Thoracic aorta (tissue), 2 donors: ENCODE results near the gene SNX5. TPM values are rescaled to one million over a fixed set of nuclear protein-coding genes. Genes with fewer than 3 reads are reported as not detected.

Experiments used
- ATAC-seq: fragments of 150-250 bp; one replicate; pipeline ENCODE4 v1.8.0; 2017; ENCODE audit warnings: low read depth; ENCODE audit not compliant: insufficient number of reproducible peaks, low FRiP score
- DNase-seq: peaks from one replicate; pipeline ENCODE4 v3.0.0-alpha.2; 2020; ENCODE audit warnings: low spot score
- H3K27ac ChIP-seq, 2 donors: fragments of 200-600 bp; sonication (generic); 1 replicate in 1 of 2; 2 replicates in 1 of 2; pipeline ENCODE4 v1.5.1; 2016; ENCODE audit warnings: mild to moderate bottlenecking in 2 of 2, moderate library complexity in 2 of 2
- H3K27me3 ChIP-seq: fragments of 200-600 bp; sonication (generic); replicated peaks from 2 replicates; pipeline ENCODE4 v1.6.0; 2016; ENCODE audit warnings: mild to moderate bottlenecking; ENCODE audit not compliant: insufficient read depth
- H3K36me3 ChIP-seq: fragments of 200-600 bp; sonication (generic); one replicate; pipeline ENCODE4 v1.5.1; 2016
- H3K4me1 ChIP-seq, 2 donors: fragments of 200-600 bp; sonication (generic); 1 replicate in 1 of 2; 2 replicates in 1 of 2; pipeline versions ENCODE4 v1.5.1 to v1.6.0; 2016; ENCODE audit warnings: low read depth in 2 of 2, mild to moderate bottlenecking in 1 of 2; ENCODE audit not compliant: control insufficient read depth in 1 of 2
- H3K4me3 ChIP-seq: fragments of 200-600 bp; sonication (generic); 2 replicates; pipeline ENCODE4 v1.5.1; 2016; ENCODE audit warnings: mild to moderate bottlenecking
- H3K9me3 ChIP-seq: fragments of 200-600 bp; sonication (generic); 2 replicates; pipeline ENCODE4 v1.5.1; 2016
- total RNA-seq, 2 donors: library from RNA; depleted of rRNA; stranded (reverse); fragments of >200 nt; gene quantifications; one replicate each; pipeline versions ENCODE4 v1.1.0 to v1.2.3, GENCODE V29; 2016
- TF ChIP-seq, protein P1 (sequence below): fragments of 200-600 bp; sonication (generic); IDR thresholded peaks from one replicate; pipeline ENCODE4 v1.5.1; 2019; ENCODE audit warnings: antibody characterized with exemption

The SNX5 gene
- total RNA-seq, 2 donors from 2014 or later, result 63.0 to 112 TPM

- H3K27ac ChIP-seq, result peak overlapping the region in 1 of 2 donors; percentile 1
- ATAC-seq (no peak), DNase-seq (no peak)
- no peak overlapping the region for H3K4me3 ChIP-seq
- H3K9me3 ChIP-seq, result no peaks in the 10 kb centered on the region
- H3K27me3 ChIP-seq, result no peaks in the 10 kb centered on the region
- peaks cover 27 to 58% of the 10 kb centered on the region in 2 donors for H3K4me1 ChIP-seq
- peaks cover 13% of the 10 kb centered on the region for H3K36me3 ChIP-seq
- TF ChIP-seq, protein P1, sequence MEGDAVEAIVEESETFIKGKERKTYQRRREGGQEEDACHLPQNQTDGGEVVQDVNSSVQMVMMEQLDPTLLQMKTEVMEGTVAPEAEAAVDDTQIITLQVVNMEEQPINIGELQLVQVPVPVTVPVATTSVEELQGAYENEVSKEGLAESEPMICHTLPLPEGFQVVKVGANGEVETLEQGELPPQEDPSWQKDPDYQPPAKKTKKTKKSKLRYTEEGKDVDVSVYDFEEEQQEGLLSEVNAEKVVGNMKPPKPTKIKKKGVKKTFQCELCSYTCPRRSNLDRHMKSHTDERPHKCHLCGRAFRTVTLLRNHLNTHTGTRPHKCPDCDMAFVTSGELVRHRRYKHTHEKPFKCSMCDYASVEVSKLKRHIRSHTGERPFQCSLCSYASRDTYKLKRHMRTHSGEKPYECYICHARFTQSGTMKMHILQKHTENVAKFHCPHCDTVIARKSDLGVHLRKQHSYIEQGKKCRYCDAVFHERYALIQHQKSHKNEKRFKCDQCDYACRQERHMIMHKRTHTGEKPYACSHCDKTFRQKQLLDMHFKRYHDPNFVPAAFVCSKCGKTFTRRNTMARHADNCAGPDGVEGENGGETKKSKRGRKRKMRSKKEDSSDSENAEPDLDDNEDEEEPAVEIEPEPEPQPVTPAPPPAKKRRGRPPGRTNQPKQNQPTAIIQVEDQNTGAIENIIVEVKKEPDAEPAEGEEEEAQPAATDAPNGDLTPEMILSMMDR, result no peak
These were observed 10.0 kb downstream of the SNX5 start for GRCh38 chr20:17958373-17959256.

DNA sequence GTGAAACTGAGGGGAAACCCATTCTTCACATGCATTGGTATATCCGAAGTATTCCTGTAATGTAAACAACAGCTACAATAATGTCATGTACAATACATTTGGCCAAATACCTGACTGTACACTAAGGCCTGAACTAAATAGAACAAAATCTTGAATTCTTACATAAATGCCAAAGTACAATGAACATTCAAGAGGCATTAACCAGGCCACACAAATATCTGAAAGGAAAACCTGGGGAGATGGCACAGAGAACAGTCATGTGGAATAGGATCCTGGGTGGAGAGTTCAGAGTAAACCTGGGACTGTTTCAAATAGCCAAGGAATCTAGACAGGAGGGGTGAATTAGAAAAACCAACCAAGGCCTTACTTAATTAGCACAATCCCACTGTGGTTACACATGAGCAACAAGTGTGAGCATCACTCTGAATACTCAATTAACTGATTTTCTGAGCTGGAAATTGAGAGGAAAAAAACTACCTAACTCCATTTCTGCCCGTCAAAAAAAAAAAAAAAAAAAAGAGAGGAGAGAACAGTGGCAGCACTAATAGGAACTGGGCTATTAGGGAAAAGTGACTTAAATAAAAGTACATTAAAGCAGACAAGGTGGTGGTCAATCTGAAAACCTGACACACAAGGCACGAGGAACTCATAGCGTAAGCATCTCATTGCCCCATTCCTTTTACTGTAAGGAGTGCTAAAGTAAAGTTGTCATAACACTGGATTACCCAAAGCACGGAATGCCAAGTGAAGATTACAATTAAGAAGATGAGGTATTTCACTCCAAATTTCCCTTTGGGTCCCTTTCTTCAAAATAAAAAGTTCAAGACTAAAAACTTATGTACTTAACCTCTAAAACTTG, 10.9 kb downstream of the SNX5 start:
- H3K36me3 ChIP-seq, result peaks cover 20% of the 10 kb centered on the region
- peak overlapping the region in 1 of 2 donors; percentile 10 for H3K27ac ChIP-seq
- peaks cover 27 to 54% of the 10 kb centered on the region in 2 donors for H3K4me1 ChIP-seq
- TF ChIP-seq, protein P1, result no peak
- no peaks in the 10 kb centered on the region for H3K27me3 ChIP-seq
- H3K9me3 ChIP-seq, result no peaks in the 10 kb centered on the region
- no peak overlapping the region for H3K4me3 ChIP-seq
- ATAC-seq (no peak), DNase-seq (no peak)

DNA sequence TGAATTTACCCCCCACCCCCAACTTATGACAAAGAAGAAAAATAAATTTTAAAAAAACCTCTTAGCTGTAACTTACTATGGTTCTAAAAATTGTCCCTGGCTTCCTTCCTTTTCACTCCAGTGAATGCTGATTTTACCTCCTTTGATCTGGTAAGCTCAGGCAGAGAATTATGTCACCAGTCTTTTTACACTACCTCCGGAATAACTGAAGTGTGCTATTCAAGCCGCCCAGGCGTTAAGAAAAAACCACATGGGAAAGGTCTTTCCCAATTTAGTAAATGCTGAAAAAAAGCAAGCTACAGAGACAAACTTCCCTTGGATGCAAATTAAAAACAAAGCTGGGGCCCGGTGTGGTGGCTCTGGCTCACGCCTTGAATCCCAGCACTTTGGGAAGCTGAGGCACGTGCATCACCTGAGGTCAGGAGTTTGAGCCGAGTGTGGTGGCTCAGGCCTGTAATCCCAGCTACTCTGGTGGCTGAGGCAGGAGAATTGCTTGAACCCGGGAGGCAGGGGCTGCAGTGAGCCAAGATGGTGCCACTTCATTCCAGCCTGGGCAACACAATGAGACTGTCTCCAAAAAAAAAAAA, 12.4 kb downstream of the SNX5 start:
- TF ChIP-seq, protein P1, result no peak
- H3K4me3 ChIP-seq, result no peak overlapping the region
- no peak for DNase-seq
- no peak overlapping the region for H3K27ac ChIP-seq
- no peaks in the 10 kb centered on the region for H3K9me3 ChIP-seq
- ATAC-seq, result no peak
- H3K4me1 ChIP-seq, result peaks cover 22 to 38% of the 10 kb centered on the region in 2 donors
- H3K36me3 ChIP-seq, result peaks cover 29% of the 10 kb centered on the region
- H3K27me3 ChIP-seq, result no peaks in the 10 kb centered on the region

DNA sequence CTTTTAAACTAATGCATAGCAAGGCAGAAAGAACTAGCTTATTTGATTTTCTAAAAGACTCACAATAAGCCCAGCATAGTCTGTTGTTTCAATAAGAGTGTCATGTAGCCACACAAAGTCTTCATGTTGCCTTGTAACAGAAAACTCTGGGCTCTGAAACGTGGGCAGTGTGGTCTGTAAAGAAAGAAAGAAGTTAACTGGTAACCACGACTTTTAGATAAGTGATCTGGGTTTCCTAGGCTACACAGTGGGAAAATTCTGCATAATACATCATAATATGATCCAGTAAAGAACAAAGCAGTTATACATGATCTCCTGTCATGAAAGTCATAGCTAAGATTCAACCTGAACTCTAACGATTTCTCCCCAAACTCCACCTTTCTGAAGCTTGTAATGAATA, 13.3 kb downstream of the SNX5 start:
- no peaks in the 10 kb centered on the region for H3K27me3 ChIP-seq
- TF ChIP-seq, protein P1, result no peak
- ATAC-seq (no peak), DNase-seq (no peak)
- no peaks in the 10 kb centered on the region for H3K9me3 ChIP-seq
- H3K4me1 ChIP-seq, result peaks cover 20 to 29% of the 10 kb centered on the region in 2 donors
- peaks cover 38% of the 10 kb centered on the region for H3K36me3 ChIP-seq
- no peak overlapping the region for H3K27ac ChIP-seq
- H3K4me3 ChIP-seq, result no peak overlapping the region
